HG03432 (cell line): ENCODE results near the gene RSBN1.
"Not testable (repeated sequence)": the region's sequence is repeated elsewhere in the genome, so short reads cannot be mapped to it uniquely, and the experiment has no call there.

Source experiments
- ATAC-seq: cut with Tn5 transposase; IDR thresholded peaks from one replicate; pipeline ENCODE4 v1.9.1; 2021; ENCODE audit warnings: mild to moderate bottlenecking, moderate library complexity; ENCODE audit not compliant: unreplicated experiment

Gene RSBN1

DNA sequence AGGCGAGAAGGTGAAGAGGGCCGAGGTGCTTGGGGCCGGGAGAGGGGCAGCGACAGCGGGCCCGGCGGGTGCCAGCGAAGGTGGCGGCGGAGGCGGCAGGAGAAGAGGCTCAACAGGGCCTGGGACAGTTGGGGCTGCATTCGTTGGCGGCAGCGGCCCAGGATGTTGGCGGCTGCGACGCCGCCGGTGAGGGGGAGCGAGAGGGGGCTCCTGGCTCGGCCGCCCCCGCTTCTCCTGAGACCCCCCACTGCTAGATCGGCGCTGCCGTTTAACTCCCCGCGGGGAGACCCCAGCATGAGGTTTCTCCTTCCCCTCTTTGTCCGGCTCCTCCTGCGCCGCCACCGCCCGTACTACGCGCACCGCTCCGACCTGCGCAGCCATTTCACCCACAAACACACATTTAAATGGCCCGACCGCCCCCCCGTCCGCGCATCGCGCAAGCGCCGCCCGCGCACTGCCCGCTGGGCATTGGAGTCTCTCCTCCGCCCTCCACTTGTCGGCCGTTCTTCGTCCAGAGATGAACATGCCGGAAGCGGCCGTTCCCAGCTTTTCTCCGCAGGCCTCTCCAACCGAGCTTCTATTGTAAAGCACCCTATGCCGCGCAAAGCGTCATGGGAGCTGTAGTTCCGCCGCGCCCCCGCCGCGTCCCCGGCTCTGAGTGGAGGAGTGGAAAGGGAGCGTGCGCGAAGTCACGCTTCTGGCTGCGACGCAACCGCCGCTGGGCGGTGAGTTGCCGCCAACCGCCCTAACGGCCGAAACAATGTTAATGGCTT is at the start of gene RSBN1:
TSS of gene RSBN1 (minus strand) at position 589 of the 773 bp plus-strand sequence. CDS start at position 525, 64 bp downstream.
- peak; percentile 91 for ATAC-seq

DNA sequence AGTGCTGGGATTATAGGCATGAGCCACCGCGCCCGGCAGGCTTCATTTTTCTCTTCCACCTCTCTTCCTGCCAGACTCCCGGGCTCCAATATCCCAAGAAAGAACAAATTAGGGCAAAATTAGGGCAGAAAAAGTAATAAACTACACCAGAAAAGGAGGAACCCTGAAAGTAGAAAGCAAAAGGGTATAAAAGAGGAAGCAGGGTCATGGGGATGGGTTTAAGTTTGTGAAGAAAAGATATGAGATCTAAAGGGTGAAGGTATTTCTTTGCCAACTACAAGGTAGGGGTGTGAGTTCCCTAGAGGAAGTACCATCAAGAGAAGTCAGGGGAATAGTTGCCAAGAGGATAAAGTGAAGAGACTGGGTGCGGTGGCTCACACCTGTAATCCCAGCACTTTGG is 49.4 kb upstream of the RSBN1 start:
- no peak for ATAC-seq

- no peak for ATAC-seq
These were observed 48.6 kb upstream of the RSBN1 start for GRCh38 chr1:113860891-113861290.

GRCh38 chr1:113859478-113860175 is 47.4 kb upstream of the RSBN1 start:
- peak; percentile 89 for ATAC-seq

DNA sequence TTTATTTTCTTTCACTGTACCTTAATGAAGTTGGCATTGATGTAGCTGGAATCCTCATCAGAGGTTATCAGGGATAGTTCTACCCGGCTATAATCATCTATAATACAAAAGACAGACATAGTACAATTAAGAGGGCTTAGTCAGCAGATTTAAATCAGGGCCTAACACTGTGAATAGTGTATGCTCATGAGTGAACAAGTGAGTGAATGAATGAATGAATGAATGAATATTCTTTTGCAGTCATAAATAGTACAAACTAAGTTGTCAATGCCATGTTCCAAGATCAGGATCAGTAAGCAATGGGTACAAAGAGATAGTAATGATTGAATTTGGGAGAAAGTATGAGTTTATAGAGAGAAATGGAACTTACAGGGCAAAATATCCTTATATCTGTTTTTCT is 46.7 kb upstream of the RSBN1 start:
- ATAC-seq: no peak

- ATAC-seq: peak; percentile 41
These were observed 46.1 kb upstream of the RSBN1 start for GRCh38 chr1:113858418-113858817.

DNA sequence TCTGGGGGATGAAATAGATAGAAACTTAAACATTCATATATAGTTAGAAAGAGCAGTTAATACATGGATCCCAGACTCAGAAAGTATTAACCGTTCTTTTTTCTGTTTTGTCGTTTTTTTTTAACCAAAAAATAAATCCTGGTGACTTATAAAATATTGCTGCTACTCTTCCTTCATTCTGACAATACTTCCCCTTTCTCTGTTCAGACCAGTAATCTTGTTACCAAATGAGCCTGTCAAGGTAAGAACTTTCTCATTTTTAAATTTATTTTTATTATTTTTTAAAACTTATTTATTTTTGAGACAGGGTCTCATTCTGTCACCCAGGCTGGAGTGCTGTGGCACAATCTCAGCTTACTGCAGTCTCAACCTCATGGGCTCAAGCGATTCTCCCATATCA is 45.5 kb upstream of the RSBN1 start:
- no peak for ATAC-seq

DNA sequence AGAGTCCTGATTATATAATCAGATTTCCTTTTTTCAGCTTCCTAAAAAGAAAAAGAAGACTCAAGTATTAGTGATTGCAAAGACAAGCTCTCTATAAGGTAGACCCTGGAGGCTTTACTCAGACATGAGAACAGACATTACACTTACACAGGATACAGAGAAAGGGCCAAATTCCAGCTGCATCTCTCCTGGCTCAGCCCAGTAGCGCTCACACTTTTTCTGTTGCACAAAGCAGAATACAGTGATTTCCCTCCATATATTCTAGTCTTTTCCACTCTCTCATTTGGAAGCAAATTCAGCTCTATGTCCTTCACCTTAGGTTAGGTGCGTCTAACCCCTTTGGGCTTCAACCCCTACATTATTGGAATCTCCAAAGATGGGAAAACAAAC is 44.1 kb upstream of the RSBN1 start:
- ATAC-seq: no peak

DNA sequence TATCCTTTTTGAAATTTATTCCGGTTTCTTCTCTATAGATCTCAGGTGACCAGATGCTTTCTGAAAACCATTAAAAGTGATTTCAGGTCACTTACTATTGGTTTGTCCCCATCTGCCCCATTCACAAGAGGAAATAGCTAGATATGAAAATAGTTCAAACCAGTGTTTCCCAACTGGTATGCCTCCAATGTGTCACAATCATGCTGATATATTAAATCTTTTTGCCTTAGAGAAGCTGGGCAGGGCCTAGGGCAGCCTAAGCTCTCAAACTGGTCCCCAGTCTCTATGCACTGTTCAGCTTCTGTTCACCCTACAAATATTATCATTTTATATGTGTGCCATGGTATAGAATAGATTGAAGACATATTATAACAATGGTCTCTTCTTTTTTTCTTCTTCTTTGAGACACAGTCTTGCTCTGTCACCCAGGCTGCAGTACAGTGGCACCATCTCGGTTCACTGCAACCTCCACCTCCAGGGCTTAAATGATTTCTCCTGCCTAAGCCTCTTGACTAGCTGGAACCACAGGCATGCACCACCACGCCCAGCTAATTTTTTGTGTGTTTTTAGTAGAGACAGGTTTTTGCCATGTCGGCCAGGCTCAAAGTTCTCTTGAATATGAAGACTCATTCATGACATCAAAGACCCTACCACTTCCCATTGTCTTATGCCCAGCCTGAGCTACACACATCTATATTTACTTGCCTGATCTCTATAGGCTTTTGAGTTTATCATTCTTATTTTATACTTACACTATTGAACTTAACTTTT is 43.5 kb upstream of the RSBN1 start:
- no peak for ATAC-seq

- no peak for ATAC-seq
These were observed 42.0 kb upstream of the RSBN1 start for GRCh38 chr1:113854234-113854633.

DNA sequence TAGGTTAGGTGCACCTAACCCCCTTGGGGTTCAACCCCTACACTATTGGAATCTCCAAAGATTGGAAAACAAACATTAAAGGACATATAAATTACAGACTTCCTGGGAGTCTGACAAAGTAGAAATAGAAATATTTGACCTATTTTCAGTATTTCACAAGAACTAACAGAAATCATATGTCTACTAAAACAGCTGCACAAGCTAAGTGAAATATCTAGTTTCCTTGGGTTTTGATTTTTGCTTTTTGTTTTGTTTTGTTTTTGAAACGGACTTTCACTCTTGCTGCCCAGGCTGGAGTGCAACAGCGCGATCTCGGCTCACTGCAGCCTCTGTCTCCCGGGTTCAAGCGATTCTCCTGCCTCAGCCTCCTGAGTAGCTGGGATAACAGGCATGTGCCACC is 40.4 kb upstream of the RSBN1 start:
- ATAC-seq: not testable (repeated sequence)

DNA sequence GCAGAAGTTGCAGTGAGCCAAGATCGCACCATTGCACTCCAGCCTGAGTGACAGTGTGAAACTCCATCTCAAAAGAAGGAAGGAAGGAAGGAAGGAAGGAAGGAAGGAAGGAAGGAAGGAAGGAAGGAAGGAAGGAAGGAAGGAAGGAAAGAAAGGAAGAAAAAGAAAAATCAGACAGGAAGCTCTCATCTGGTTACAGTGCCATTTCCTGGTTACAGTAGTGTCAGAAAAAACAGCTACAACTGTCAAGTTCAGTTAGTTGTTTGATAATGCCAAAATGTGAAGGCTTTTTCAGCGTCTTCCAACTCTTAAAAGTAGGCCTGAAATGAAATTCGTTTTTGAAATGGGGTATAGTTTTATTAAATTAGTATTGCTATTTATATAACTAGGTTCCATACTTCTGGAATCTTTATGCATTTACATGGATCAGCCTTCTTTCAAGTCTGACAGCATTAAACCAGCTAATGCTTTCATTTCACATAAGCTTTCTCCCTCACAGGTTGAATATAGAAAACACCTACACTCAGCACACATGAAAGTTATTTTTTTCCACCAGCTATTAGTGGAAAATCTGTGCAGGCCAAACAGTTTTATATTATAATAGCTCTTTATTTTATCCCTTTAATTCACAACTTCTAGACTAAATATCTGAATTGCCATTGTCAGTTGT is 38.0 kb upstream of the RSBN1 start:
- no peak for ATAC-seq

DNA sequence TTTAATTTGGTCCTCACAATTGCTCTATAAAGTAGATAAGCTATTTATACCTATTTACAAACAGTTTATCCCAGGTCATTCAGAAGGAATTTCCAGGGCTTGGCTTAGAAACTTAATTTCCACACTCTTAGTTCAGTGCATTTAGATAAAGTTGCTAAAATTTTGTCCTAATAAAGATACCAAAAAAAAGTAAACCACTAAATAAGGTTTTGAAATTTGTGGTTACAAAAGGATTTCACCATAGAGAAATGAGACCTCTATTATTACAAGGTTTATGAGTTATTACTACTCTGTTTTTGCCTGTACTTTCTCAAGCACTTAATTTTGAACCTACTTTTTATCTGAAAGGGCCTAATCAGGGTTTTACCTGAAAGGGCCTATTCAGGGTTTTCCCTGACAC is 36.8 kb upstream of the RSBN1 start:
- no peak for ATAC-seq

DNA sequence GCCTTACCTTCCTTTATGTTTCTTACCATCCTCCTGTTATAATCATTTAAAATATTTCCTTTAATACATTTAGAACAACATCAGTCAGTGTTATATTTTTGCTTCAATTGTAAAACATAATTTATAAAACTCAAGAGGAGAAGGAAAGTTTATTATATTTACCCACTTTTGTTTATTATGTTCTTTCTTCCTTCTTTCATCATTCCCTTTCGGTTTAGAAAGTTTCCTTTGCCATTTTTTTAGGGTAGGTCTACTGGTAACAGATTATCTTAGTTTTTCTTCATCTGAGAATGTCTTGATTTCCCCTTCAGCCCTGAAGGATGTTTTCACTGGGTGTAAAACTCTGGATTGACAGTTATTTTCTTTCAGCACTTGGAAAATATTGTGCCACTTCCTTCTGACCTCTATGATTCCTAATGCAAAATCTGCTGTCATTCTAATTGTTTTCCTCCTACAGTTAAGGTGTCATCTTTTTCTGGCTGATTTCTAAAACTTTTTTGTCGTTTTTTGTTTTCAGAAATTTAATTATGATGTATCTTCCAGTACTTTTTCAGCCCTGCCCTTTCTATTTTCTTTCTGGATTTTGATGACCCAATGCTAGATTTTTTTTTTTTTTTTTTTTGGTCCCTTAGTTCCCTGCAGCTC is 34.2 kb upstream of the RSBN1 start:
- ATAC-seq: no peak

- no peak for ATAC-seq
These were observed 24.3 kb upstream of the RSBN1 start for GRCh38 chr1:113836534-113836933.

DNA sequence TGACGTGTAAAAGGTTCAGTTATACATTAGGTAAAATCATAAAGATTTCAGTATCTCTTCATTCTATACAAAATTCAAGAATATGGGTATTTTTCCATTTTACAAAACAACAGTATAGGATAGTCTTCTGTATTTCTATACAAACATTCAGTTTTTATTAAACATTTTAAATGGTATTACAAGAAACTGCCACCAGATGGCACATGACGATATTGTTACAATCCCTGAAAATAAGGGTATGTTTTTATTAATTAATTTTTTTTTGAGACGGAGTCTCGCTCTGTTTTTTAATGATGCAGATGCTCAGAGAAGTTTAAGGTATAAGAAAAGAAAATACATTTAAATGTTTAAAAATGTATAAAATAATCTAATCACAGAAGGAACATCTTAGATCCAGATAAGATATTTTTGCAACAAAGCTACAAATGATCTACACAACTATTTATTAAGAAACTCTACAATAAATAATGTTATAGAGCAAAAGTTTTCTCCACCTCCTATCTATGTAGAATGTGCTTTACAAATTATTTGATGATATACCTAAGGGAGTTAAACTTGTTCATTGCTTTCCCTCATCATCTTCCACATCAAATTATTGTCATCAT is 23.5 kb upstream of the RSBN1 start:
- ATAC-seq: no peak

DNA sequence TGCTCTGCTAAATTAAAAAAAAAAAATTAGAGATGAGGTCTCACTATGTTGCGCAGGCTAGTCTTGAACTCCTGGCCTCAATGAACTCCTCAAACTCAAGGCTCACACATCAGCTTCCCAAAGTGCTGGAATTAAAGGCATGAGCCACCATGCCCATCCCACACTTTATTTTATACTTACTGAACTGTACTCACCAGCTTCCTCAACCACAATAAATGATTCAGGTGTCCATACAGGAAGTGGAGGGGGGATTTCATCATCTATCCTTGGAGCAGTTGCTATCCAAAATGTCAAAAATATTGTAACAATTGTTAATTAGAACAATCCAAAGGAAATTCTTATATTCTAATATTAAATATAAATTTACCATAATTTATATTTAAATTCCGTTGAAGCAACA is 22.4 kb upstream of the RSBN1 start:
- ATAC-seq: no peak

- ATAC-seq: no peak
These were observed 17.8 kb upstream of the RSBN1 start for GRCh38 chr1:113830039-113830438.

- ATAC-seq: no peak
These were observed 9.6 kb upstream of the RSBN1 start for GRCh38 chr1:113821916-113822315.

- ATAC-seq: no peak
These were observed 6.3 kb upstream of the RSBN1 start for GRCh38 chr1:113818578-113818977.
